CD4-positive, alpha-beta T cell treated with Interleukin-6 for 4 hours (primary cell): ENCODE data around the gene TMEM109.

Source experiments
- DNase-seq: peaks from one replicate; pipeline ENCODE4 v3.0.0-alpha.2; 2020; ENCODE audit warnings: mixed read lengths

The TMEM109 gene

GRCh38 chr11:60913793-60914632, at the start of gene TMEM109:
TMEM109 (plus strand) TSS chr11:60914158; CDS start chr11:60919694, 5,536 bp downstream.
- peak; percentile 92 for DNase-seq

GRCh38 chr11:60864856-60865513, 49.0 kb upstream of the TMEM109 start:
- no peak for DNase-seq

GRCh38 chr11:60866911-60867870, 46.8 kb upstream of the TMEM109 start, which contains the start of gene ZP1:
ZP1 (plus strand) TSS chr11:60867542; CDS start chr11:60867562, 20 bp downstream.
- DNase-seq, result no peak

GRCh38 chr11:60867871-60868681, 45.9 kb upstream of the TMEM109 start:
- no peak for DNase-seq

- DNase-seq, result no peak
Measured at GRCh38 chr11:60868682-60869450, 45.1 kb upstream of the TMEM109 start.

- no peak for DNase-seq
Measured at GRCh38 chr11:60869451-60869825, 44.5 kb upstream of the TMEM109 start.

- no peak for DNase-seq
Measured at GRCh38 chr11:60870276-60870675, 43.7 kb upstream of the TMEM109 start.

GRCh38 chr11:60870733-60871377, 43.1 kb upstream of the TMEM109 start:
- no peak for DNase-seq

- no peak for DNase-seq
Measured at GRCh38 chr11:60871378-60872061, 42.4 kb upstream of the TMEM109 start.

- DNase-seq, result no peak
Measured at GRCh38 chr11:60872124-60872960, 41.6 kb upstream of the TMEM109 start.

GRCh38 chr11:60872961-60873524, 40.9 kb upstream of the TMEM109 start:
- DNase-seq, result no peak

- no peak for DNase-seq
Measured at GRCh38 chr11:60873533-60873932, 40.4 kb upstream of the TMEM109 start.

GRCh38 chr11:60874421-60875365, 39.3 kb upstream of the TMEM109 start:
- no peak for DNase-seq

- DNase-seq, result no peak
Measured at GRCh38 chr11:60875366-60876167, 38.4 kb upstream of the TMEM109 start.

GRCh38 chr11:60876168-60876485, 37.8 kb upstream of the TMEM109 start:
- no peak for DNase-seq

GRCh38 chr11:60878245-60879101, 35.5 kb upstream of the TMEM109 start:
- no peak for DNase-seq
